H4 (cell line): Measurements from ENCODE around the gene DIPK2B. TPM values are rescaled to one million over a fixed set of nuclear protein-coding genes. Genes with fewer than 3 reads are reported as not detected.

Experiments used
- DNase-seq: peaks from one replicate; pipeline ENCODE4 v3.0.0-alpha.2; 2015; ENCODE audit warnings: low spot score
- total RNA-seq: library from RNA; depleted of rRNA; stranded (reverse); fragments of >200 nt; shearing (Covaris generic); gene quantifications from 2 replicates; pipeline ENCODE4 v1.2.3, GENCODE V29; 2014

DIPK2B gene
- total RNA-seq, 1 experiment from 2014 or later = not detected

DNA sequence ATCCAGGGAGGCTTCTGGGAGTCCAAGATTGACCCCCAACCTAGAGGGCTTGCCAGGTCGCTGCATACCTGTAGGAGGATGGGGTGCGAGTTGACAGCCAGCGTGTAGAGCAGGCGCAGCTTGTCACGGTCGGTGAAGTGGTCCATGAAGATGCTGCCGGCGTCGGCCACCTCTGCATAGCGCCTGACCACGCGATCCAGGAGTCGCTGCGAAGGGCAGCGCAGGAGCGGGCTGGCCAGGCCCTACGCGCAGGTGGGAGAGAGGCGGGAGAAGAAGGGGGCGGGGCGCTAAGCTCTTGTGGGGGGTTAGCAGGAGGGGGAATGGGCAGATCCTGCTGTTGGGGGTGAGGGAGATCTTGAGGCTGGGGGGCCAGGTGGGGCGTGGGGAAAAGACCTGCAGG is 43.0 kb downstream of the DIPK2B start:
- DNase-seq = no peak

- DNase-seq = no peak
Observed at GRCh38 chrX:45154462-45154861, 46.2 kb downstream of the DIPK2B start.

GRCh38 chrX:45154033-45154360 is 46.7 kb downstream of the DIPK2B start:
- DNase-seq = no peak
